Activated CD4-positive, alpha-beta T cell treated with anti-CD3 and anti-CD28 coated beads, Interleukin-2, Interleukin-4, amounts not matched to agents 100 ng/mL and 50 ng/mL, durations not matched to agents 16 hours and 8 hours (primary cell): ENCODE results near the gene FBXO42.
"Not testable (repeated sequence)": the region's sequence is repeated elsewhere in the genome, so short reads cannot be mapped to it uniquely, and the experiment has no call there.

Experiments used
- DNase-seq: peaks from one replicate; pipeline ENCODE4 v3.0.0-alpha.2; 2020; ENCODE audit warnings: low spot score

Gene FBXO42

GRCh38 chr1:16260814-16261213 lies 91.5 kb downstream of the FBXO42 start:
- DNase-seq, result no peak

GRCh38 chr1:16258591-16259135 lies 93.6 kb downstream of the FBXO42 start:
- no peak for DNase-seq

DNA sequence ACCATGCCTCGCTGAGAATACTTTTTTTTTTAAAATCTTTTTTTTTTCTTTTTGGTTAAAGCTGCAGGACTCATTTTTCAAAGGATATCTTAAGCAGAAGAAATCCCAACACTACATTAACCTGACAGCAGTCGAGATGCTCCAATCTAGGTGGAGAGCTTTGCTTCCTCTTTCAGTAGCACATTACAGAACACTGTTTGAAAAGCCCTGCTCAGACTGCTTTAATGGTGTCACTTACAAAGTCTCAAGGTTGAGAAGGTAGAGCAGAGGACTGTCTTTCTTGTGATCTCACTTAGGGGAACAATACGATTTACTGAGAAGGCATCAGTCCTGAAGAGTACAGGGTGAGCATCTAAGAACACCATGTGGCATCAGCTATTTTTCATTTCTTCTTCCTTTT lies 94.3 kb downstream of the FBXO42 start:
- no peak for DNase-seq

GRCh38 chr1:16257556-16257955 lies 94.7 kb downstream of the FBXO42 start:
- not testable (repeated sequence) for DNase-seq

GRCh38 chr1:16256478-16256877 lies 95.8 kb downstream of the FBXO42 start:
- DNase-seq, result no peak

DNA sequence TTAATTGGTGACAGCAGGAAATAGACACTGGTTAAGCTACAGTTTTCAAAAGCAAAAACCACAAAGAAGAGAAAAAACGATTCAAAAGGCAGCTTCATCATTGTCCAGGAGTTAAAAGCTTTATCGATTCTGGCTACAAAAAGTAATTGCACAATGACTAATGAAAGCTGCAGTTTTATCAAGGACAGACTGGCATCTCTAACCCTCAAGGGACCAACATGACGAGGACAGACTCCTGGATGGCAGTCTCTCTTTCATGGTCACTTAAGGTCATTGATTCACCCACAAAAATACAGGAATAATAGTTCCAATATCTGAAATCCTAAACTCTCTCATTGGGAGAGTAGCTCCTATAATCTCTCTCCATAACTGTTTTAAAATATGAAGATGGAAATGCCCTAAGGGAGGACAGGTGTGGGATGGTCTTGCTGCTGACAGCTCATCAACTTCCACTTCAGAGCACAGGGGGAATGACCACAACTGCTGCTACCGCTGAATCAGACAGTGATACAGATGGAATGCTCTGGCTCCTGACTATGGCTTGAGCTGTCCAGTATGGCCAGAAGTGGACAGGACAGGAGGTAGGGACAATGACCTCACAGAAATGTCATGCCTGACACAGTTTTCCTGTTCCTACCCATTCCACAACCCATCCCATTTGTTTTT lies 97.9 kb downstream of the FBXO42 start:
- no peak for DNase-seq

GRCh38 chr1:16253332-16253922 lies 98.9 kb downstream of the FBXO42 start:
- no peak for DNase-seq

DNA sequence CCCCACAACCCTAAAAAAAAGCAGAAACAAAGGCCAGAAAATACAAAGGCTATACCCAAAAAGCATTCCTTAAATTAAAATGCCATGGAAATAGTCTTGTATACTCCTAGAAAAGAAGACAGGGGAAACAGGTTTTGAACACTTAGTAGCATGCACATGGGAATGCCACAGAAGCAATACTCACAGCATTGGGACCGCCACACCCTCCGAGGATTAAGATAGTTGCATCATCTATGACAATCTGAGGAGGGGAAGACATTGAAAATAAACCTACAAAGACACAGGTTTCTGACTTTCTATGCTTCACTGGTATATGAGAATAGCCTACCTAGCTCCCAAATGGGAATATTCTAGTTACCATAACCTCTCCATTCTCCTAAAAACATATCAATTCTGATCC lies 99.4 kb downstream of the FBXO42 start:
- DNase-seq, result no peak

- DNase-seq, result no peak
Measured at GRCh38 chr1:16251381-16251780, 100.9 kb downstream of the FBXO42 start.

- DNase-seq, result no peak
Measured at GRCh38 chr1:16250524-16251251, 101.6 kb downstream of the FBXO42 start.

- no peak for DNase-seq
Measured at GRCh38 chr1:16249596-16250241, 102.6 kb downstream of the FBXO42 start.

DNA sequence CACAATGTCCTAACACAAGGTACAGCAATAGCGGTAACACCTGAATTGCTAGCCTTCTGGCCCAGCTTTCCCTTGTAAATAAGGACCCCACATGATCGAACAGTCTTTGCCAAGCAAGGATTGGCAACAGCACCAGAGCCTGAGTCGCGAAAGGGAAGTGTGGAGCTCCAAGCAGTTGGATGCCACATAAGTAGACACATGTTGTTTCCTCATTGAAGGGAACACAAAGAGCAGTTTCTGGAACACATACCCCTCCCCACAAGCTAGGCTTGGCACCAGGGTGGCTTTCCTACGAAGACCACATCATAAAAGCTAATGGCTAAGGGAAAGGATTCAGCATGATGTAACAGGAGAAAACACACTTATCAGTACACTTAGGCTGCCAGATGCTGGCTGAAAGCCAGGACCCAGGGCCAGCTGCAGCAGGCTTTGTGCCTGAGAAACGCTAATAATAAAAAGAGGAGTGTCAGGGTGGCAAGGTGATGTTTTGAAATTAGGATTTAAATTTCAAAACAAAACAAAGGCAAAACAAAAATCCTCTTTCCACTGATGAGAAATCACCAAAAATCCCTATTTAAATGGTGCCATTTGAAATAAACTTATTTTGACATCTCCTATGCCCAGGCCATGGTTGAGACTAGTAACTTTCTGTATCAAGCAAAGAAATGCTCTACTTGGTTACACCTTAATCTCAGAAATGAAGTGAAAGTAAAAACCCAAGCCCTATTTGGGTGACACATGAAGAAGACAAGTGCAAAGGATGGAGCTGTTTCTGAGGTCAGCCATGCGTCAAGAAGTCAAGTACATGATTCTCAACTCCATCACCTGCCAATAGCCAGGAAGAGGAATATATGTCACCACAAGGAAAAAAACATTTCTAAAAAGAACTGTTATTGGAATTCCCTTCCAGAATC lies 103.4 kb downstream of the FBXO42 start:
- DNase-seq, result no peak

DNA sequence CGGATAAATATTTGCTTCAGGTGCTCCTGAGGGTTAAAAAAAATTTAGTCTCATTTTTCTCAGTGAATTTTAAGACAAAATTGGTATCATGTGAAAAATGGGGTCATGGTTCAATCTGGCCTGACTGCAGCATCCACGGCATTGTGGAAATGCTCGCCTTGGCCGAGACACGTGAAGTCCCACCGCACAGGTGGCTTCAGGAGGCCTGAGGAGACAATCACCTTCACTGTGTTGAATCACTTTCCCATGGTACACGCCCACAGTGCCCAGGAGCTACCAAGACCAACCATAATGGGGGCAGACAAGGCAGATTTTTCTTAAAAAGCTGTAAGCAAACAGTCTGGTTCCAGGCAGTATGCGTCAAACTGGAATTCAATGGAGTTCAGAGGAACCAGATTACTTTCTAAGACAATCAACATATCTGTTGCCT lies 104.3 kb downstream of the FBXO42 start:
- no peak for DNase-seq

DNA sequence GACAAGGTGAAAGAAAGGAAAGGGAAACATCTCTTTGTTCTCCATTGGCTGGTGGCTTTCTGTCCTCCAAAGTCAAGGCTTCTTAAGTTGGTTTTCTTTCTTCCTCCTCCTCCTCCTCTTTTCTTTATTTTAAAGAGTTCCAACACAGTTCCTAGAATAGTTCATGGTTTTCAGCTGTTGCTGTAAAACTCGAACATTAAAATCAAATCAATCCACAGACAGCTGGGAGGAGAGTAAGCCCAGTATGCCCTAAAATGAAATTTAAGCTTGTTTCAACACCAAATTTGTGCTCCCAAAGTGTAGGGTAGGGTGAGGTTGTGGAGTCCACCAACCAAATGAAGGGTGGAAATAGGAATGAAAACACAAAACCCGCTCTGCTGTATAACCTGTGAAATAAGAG lies 104.8 kb downstream of the FBXO42 start:
- DNase-seq, result no peak

DNA sequence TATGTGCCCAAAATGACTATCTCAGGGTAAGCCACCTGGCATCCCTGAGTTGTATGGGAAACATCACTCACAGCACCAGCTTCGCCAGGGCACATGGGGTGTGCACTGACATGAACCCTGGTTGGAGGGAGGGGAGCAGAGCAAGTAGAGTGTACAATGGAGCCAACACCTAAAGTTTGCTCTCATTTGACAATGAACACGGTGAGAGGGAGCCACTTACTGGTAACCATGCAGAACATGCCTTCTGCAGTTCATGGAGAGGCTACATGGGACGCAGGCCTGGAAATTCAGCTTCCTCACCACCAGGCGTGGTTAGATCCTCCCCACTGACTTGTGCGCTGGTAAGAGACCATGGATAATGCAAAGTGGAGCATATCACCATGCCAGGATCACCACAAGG lies 105.3 kb downstream of the FBXO42 start:
- no peak for DNase-seq

DNA sequence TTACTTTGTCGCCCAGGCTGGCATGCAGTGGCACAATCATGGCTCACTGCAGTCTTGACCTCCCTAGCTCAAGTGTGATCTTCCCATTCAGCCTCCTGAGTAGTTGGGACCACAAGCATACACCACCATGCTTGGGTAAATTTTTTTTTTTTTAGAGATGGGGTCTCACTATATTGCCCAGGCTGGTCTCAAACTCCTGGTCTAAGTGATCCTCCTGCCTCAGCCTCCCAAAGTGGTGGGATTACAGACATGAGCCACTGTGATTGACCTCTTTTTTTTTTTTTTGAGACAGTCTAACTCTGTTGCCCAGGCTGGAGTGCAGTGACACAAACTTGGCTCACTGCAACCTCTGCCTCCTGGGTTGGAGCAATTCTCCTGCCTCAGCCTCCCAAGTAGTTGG lies 106.0 kb downstream of the FBXO42 start:
- DNase-seq, result not testable (repeated sequence)

DNA sequence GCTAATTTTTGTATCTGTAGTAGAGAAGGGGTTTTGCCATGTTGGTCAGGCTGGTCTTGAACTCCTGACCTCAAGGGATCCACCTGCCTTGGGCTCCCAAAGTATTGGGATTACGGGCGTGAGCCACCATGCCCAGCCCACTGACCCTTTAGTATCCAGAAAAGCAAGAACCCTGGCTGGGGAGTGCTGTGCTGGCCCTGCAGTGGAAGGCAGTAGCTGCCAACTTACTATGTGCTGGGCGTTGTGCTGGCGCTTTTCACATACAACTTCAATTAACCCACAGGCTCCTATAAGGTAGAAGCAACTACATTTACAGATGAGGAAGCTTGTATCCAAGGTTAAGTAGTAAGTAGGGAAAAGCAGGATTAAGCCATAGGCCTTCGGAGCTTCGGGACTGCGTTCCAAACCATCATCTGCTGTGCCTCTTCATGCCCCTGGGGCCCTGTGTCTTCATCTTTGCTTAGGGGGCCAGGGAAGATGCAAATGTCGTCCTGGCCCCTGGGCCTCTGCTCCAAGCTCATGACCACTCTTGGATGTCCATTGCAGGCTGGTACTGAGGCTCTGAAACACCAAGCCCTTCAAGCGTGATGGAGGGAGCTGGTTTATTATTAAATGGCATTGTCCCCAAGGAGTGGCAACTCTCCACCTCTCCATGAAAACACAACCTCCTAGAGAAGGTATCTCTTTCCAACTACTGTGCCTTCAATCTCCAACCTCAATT lies 106.6 kb downstream of the FBXO42 start:
- DNase-seq, result no peak

DNA sequence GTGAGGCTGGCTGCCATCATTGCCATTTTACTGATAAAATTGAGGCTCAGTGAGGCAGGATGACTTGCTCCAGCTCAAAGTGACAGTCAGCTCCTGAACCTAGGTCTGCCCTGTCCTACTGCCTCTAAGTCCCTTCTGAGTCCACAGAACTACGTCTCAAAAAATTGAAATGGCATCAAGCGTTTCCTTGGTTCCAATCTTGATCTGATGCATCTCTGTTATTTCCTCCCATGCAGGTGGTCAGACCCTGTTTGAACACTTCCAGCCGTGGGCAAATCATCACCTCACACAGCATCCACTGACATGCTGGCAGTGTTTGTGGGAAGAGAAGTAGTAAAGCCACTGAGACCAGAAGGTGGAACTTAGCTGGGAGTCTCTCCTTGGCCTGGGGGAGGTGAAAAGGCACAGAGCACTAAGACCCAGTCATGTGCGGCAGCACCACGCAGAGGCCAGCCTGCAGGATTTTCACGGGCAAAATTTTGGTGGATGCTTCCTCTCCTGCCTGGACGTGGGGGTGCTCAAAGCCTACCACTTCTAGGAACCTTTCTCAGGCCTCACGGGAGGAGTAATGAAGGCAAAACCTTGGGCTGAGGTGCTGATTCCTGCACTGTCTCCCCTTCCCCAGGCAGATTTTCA lies 107.5 kb downstream of the FBXO42 start:
- DNase-seq, result no peak

DNA sequence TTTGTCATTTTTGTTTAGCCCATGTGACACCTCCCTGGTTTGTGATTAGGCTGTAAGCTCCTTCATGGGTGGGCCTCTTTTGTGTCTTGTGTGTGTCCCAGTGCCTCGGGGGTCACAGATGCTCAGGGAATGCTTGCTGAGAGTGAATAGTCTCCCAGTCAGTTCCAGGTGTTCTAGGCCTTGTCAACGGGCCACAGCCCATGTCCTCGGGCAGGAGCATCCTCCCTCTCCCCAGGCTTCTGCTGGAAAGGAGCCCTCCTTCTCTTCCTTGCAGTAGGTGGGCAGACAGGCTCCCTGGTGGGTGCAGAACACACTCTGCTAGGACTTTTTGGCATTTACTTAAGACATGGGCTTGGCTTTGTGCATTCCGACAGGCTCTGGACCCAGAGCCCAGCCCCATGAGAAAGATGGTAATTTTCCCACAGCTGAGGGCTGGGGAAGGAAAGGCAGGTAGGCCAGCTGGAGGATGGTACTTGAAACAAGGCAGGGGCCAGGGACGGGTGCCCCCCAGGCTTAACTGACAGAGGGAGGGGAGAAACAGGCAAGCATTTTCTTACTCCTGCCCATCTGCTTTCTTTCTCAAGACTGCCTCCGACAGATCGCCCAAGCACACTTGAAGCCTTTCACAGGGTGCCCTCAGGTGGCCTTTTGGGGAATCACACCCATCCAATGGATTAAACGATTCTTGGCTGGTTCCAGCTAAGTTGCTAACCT lies 108.2 kb downstream of the FBXO42 start:
- peak; percentile 80 for DNase-seq

- DNase-seq, result no peak
Measured at GRCh38 chr1:16243215-16243610, 109.1 kb downstream of the FBXO42 start.
